Suprapubic skin (tissue), 4 donors: ENCODE results near the gene NEURL3. TPM values are rescaled to one million over a fixed set of nuclear protein-coding genes. Genes with fewer than 3 reads are reported as not detected.

Source experiments
- DNase-seq, 2 donors: peaks; one replicate each; pipeline ENCODE4 v3.0.0-alpha.2; 2019; ENCODE audit warnings: low spot score in 2 of 2
- H3K27ac ChIP-seq: fragments of 200-600 bp; sonication (generic); one replicate; pipeline ENCODE4 v1.5.1; 2019
- H3K27me3 ChIP-seq: fragments of 200-600 bp; sonication (generic); one replicate; pipeline ENCODE4 v1.5.1; 2019
- H3K36me3 ChIP-seq: fragments of 200-600 bp; sonication (generic); one replicate; pipeline ENCODE4 v1.5.1; 2019
- H3K4me1 ChIP-seq: fragments of 200-600 bp; sonication (generic); one replicate; pipeline ENCODE4 v1.5.1; 2019
- H3K4me3 ChIP-seq: fragments of 200-600 bp; sonication (generic); one replicate; pipeline ENCODE4 v1.5.1; 2019; ENCODE audit warnings: mild to moderate bottlenecking
- H3K9me3 ChIP-seq: fragments of 200-600 bp; sonication (generic); one replicate; pipeline ENCODE4 v1.5.1; 2019
- EP300 ChIP-seq: sonication (generic); formaldehyde crosslinking; IDR thresholded peaks from one replicate; pipeline ENCODE4 v1.6.1; 2017; ENCODE audit warnings: antibody characterized with exemption
- POLR2A ChIP-seq, 2 donors: fragments of 450-650 bp; IDR thresholded peaks; one replicate each; pipeline ENCODE4 v1.6.1; 2017; ENCODE audit warnings: antibody characterized with exemption in 2 of 2, mild to moderate bottlenecking in 2 of 2, moderate library complexity in 2 of 2
- POLR2AphosphoS5 ChIP-seq, 3 donors: sonication (generic); formaldehyde crosslinking; IDR thresholded peaks; one replicate each; pipeline ENCODE4 v1.6.1; 2017; ENCODE audit warnings: antibody characterized with exemption in 3 of 3
- WGBS: methylation state at CpG from one replicate; pipeline ENCODE4 v1.1.5; 2018; 5-methylcytosine and 5-hydroxymethylcytosine counted together
- total RNA-seq, 4 donors: library from RNA; depleted of rRNA; stranded (reverse); fragments of >200 nt; gene quantifications; one replicate each; pipeline ENCODE4 v1.1.0, GENCODE V29; 2016
- TF ChIP-seq, protein P1 (sequence below), 2 donors: fragments of 200-600 bp in 1 of 2; fragments of 450-650 bp in 1 of 2; sonication (generic) in 1 of 2; IDR thresholded peaks; one replicate each; pipeline ENCODE4 v1.5.1; 2016 to 2019; ENCODE audit warnings: antibody characterized with exemption in 2 of 2, mild to moderate bottlenecking in 1 of 2, moderate library complexity in 1 of 2

Gene NEURL3
- total RNA-seq, 4 donors from 2014 or later: 0.52 to 2.6 (median 1.5) TPM

DNA sequence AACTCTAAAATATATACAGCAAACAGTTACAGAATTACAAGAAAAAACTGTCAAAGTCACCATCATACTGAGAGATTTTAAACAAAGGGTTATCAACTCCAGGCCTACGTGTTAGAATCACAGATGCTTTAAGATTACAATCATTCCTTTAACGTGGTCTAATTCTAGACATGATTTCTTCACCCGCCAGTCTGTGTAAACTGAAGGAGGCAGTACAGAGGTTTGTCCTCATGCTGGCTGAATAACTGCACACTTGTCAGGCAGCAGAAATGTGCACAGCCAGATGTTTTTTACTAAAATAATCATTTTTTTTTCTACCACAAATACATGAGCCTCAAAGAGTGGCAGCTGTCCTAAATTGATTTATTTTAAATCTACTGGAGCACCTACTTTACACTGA, 15.5 kb upstream of the NEURL3 start:
- TF ChIP-seq EP300 (no peak), POLR2AphosphoS5 (IDR thresholded peaks at IDR 0.05) (no peak), POLR2A (IDR thresholded peaks at IDR 0.05) (no peak)
- TF ChIP-seq, protein P1, sequence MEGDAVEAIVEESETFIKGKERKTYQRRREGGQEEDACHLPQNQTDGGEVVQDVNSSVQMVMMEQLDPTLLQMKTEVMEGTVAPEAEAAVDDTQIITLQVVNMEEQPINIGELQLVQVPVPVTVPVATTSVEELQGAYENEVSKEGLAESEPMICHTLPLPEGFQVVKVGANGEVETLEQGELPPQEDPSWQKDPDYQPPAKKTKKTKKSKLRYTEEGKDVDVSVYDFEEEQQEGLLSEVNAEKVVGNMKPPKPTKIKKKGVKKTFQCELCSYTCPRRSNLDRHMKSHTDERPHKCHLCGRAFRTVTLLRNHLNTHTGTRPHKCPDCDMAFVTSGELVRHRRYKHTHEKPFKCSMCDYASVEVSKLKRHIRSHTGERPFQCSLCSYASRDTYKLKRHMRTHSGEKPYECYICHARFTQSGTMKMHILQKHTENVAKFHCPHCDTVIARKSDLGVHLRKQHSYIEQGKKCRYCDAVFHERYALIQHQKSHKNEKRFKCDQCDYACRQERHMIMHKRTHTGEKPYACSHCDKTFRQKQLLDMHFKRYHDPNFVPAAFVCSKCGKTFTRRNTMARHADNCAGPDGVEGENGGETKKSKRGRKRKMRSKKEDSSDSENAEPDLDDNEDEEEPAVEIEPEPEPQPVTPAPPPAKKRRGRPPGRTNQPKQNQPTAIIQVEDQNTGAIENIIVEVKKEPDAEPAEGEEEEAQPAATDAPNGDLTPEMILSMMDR (IDR thresholded peaks at IDR 0.05): no peak
- Histone ChIP-seq H3K27me3 (no peaks in the 10 kb centered on the region), H3K4me1 (peaks cover 5% of the 10 kb centered on the region), H3K9me3 (no peaks in the 10 kb centered on the region), H3K27ac (no peak overlapping the region), H3K36me3 (no peaks in the 10 kb centered on the region), H3K4me3 (no peak overlapping the region)
- 66% methylated on average over 3 of the region's 3 CpGs for WGBS
- DNase-seq: no peak

DNA sequence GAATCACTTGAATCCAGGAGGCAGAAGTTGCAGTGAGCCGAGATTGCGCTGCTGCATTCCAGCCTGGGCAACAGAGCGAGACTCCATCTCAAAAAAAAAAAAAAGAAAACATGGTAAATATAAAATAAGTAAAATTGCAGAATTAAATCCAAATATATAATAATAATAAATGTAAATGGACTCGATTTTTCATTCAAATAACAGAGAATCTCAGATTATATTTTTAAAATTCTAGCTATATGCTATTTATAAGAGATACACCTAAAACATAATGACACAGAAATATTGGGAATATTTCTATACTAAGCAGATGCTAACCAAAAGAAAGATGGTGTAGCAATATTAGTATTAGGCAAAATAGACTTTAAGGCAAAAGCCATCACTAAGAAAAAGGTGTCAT, 15.1 kb upstream of the NEURL3 start:
- no peaks in the 10 kb centered on the region for H3K36me3 ChIP-seq
- no peak overlapping the region for H3K27ac ChIP-seq
- DNase-seq: no peak
- no peak for TF ChIP-seq POLR2AphosphoS5 (IDR thresholded peaks at IDR 0.05)
- TF ChIP-seq POLR2A (IDR thresholded peaks at IDR 0.05): no peak
- no peak for TF ChIP-seq EP300
- TF ChIP-seq, protein P1 (IDR thresholded peaks at IDR 0.05): no peak
- WGBS: 89% methylated on average over 4 of the region's 4 CpGs
- no peak overlapping the region for H3K4me3 ChIP-seq
- H3K27me3 ChIP-seq: no peaks in the 10 kb centered on the region
- H3K9me3 ChIP-seq: no peaks in the 10 kb centered on the region
- peaks cover 5% of the 10 kb centered on the region for H3K4me1 ChIP-seq

DNA sequence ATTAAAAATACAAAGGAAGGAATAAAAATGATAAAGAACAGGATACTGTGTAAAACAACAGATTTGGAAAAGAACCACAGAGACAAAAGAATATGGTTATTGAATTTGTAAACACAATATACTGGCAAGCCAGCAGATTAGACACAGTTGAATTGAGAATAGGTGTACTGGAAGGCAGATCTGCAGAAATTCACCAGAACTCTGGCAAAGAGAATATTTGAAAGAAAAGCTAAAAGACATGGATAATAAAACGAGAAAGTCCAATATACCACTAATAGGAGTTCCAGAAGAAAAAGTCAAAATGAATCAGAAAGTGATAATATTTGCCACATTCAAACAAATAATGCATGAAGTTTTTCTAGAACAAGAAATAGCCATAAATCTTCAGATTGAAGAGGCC, 11.9 kb upstream of the NEURL3 start:
- TF ChIP-seq POLR2AphosphoS5 (IDR thresholded peaks at IDR 0.05) (no peak), POLR2A (IDR thresholded peaks at IDR 0.05) (no peak), EP300 (no peak)
- TF ChIP-seq, protein P1 (IDR thresholded peaks at IDR 0.05): no peak
- H3K4me1 ChIP-seq: no peaks in the 10 kb centered on the region
- no peak overlapping the region for H3K27ac ChIP-seq
- no peaks in the 10 kb centered on the region for H3K36me3 ChIP-seq
- 91% methylated on average over 1 of the region's 1 CpG for WGBS
- no peaks in the 10 kb centered on the region for H3K27me3 ChIP-seq
- H3K9me3 ChIP-seq: no peaks in the 10 kb centered on the region
- no peak overlapping the region for H3K4me3 ChIP-seq
- no peak for DNase-seq

DNA sequence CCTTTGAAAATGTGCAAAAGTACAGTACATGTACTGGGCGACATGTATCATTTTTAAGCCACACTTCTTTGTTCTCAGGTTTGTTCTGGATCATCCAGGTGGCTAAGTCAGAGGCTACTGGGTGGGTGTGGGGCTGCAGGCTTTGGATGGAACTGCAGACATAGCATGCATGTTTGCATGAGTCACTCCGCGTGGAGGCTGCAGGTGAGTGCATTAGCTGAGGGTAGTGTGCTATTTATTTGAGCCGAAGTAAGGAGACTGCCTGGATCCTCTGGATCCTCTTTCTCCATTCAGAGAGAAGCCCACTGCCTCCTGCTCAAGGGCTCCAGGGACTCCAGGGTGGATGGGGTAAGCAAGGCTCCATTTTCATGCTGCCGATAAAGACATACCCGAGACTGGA, 9.4 kb upstream of the NEURL3 start:
- Histone ChIP-seq H3K4me3 (no peak overlapping the region), H3K9me3 (no peaks in the 10 kb centered on the region), H3K27me3 (no peaks in the 10 kb centered on the region), H3K27ac (no peak overlapping the region), H3K4me1 (peaks cover 3% of the 10 kb centered on the region), H3K36me3 (no peaks in the 10 kb centered on the region)
- TF ChIP-seq, protein P1 (IDR thresholded peaks at IDR 0.05): no peak
- TF ChIP-seq POLR2A (IDR thresholded peaks at IDR 0.05) (no peak), EP300 (no peak), POLR2AphosphoS5 (IDR thresholded peaks at IDR 0.05) (no peak)
- DNase-seq: no peak
- 81% methylated on average over 6 of the region's 6 CpGs for WGBS

DNA sequence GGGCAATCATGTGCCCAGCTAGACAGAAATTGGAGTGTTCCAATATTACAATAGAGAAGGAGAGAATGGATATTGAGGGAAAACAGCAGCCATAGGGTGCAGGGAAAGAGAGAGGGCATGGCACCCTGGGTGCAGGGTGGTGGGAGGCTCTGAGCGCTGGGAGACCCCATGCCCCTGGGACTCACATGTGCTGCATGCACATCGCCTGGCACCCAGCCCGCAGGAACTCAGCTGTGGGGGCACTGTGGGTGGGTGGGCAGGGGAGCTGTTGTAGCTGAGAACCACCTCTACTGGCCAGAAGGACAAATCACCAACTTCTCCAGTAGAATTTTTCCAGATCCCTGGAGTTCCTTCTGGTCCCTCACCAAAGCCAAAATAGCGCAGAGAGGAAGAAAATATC, 7.2 kb upstream of the NEURL3 start:
- Histone ChIP-seq H3K9me3 (no peaks in the 10 kb centered on the region), H3K4me1 (peaks cover 21% of the 10 kb centered on the region), H3K27me3 (no peaks in the 10 kb centered on the region), H3K27ac (no peak overlapping the region), H3K36me3 (no peaks in the 10 kb centered on the region), H3K4me3 (no peak overlapping the region)
- 94% methylated on average over 4 of the region's 4 CpGs for WGBS
- TF ChIP-seq, protein P1 (IDR thresholded peaks at IDR 0.05): no peak
- no peak for TF ChIP-seq POLR2A (IDR thresholded peaks at IDR 0.05)
- TF ChIP-seq POLR2AphosphoS5 (IDR thresholded peaks at IDR 0.05): no peak
- no peak for TF ChIP-seq EP300
- DNase-seq: no peak
